BE2C (cell line): ENCODE measurements around the gene INTS11.

Experiments
- DNase-seq: peaks from one replicate; pipeline ENCODE4 v3.0.0-alpha.2; 2020
- H3K27me3 ChIP-seq: fragments of 250-450 bp; sonication (Bioruptor Pico); 2 replicates; pipeline ENCODE4 v1.5.1; 2020; ENCODE audit warnings: mild to moderate bottlenecking
- H3K36me3 ChIP-seq: fragments of 250-450 bp; sonication (Bioruptor Pico); 2 replicates; pipeline ENCODE4 v1.5.1; 2020; ENCODE audit warnings: mild to moderate bottlenecking
- H3K4me1 ChIP-seq: fragments of 250-450 bp; sonication (Bioruptor Pico); 2 replicates; pipeline ENCODE4 v1.5.1; 2020
- H3K4me3 ChIP-seq: 2 replicates; pipeline ENCODE4 v1.5.1; 2011; ENCODE audit warnings: low read depth, low read length
- H3K9me3 ChIP-seq: fragments of 250-450 bp; sonication (Bioruptor Pico); 2 replicates; pipeline ENCODE4 v1.5.1; 2020
- CTCF ChIP-seq: IDR thresholded peaks from 2 replicates; pipeline ENCODE4 v1.5.1; 2012; ENCODE audit warnings: mild to moderate bottlenecking, low read depth, low read length

Gene INTS11

DNA sequence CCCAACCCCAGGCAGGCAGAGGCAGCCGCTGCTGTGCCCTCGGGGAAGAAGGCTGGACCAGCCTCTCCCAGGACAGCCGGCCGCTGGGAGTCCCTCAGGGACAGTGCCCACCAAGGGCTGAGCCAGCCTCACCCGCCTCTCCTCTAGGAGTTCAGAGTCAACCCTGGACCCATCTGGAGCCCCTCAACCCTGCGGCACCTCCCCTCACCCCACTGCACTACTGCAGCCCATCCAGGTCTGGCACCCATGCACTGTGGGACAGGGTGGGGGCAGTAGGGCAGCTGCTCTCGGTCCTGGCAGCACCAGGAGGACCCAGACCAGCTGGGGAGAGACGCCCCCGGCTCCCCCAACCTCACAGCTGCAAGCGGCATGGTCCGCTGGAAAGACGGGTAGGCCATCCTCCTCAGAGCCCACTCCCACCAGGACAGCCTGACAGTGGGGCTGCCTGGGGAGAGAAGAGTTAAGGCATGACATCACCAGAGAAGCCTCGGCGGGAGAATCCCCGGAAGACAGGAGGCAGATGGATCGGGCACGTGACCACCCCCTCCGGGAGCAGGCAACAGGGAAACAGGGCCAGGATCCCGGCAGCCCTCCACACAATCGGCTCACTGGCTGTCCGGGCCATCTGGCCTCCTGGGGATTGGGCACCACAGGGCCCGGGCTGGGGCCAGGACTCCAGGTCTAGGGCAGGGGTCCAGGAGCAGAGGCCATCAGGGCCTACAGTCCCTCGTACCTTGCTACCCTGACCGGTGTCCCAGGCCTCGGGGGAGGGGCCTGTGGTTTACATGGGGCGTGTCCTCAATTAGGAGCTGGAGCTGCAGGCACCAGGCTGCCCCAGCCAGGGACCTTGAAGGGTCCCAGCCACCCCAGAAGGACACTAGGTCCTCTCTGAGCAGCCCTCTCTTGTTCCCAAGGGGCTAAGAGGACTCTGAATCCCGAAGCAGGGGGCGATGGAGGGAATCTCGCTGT is 19.8 kb downstream of the INTS11 start:
- Histone ChIP-seq H3K27me3 (no peaks in the 10 kb centered on the region), H3K4me1 (peaks cover 10% of the 10 kb centered on the region), H3K4me3 (peak overlapping the region; percentile 90), H3K9me3 (no peaks in the 10 kb centered on the region), H3K36me3 (peaks cover 22% of the 10 kb centered on the region)
- TF ChIP-seq CTCF: no peak
- peak; percentile 97 for DNase-seq

- peaks cover 17% of the 10 kb centered on the region for H3K4me1 ChIP-seq
Measured at GRCh38 chr1:1303736-1304135, 20.7 kb downstream of the INTS11 start.

GRCh38 chr1:1302951-1303509 is 21.4 kb downstream of the INTS11 start:
- no peaks in the 10 kb centered on the region for H3K9me3 ChIP-seq
- peaks cover 31% of the 10 kb centered on the region for H3K36me3 ChIP-seq
- H3K4me3 ChIP-seq: no peak overlapping the region
- no peak for DNase-seq
- TF ChIP-seq CTCF: no peak
- H3K4me1 ChIP-seq: peaks cover 20% of the 10 kb centered on the region
- no peaks in the 10 kb centered on the region for H3K27me3 ChIP-seq

More at GRCh38 chr1:1303736-1304135, 20.7 kb downstream of the INTS11 start:
- Histone ChIP-seq H3K9me3 (no peaks in the 10 kb centered on the region), H3K27me3 (no peaks in the 10 kb centered on the region), H3K36me3 (peaks cover 27% of the 10 kb centered on the region), H3K4me3 (peak overlapping the region; percentile 90)
- DNase-seq: no peak
- no peak for TF ChIP-seq CTCF

GRCh38 chr1:1302006-1302430 is 22.4 kb downstream of the INTS11 start:
- Histone ChIP-seq H3K4me1 (peaks cover 20% of the 10 kb centered on the region), H3K36me3 (peaks cover 36% of the 10 kb centered on the region), H3K9me3 (no peaks in the 10 kb centered on the region), H3K27me3 (no peaks in the 10 kb centered on the region), H3K4me3 (no peak overlapping the region)
- peak; percentile 49 for TF ChIP-seq CTCF
- DNase-seq: no peak

- Histone ChIP-seq H3K4me3 (no peak overlapping the region), H3K36me3 (peaks cover 49% of the 10 kb centered on the region), H3K9me3 (no peaks in the 10 kb centered on the region), H3K27me3 (no peaks in the 10 kb centered on the region), H3K4me1 (peaks cover 20% of the 10 kb centered on the region)
- TF ChIP-seq CTCF: no peak
- no peak for DNase-seq
Measured at GRCh38 chr1:1300352-1300739, 24.1 kb downstream of the INTS11 start.
